GM23338 (cell line): Measurements from ENCODE around the gene FARSB. TPM values are rescaled to one million over a fixed set of nuclear protein-coding genes. Genes with fewer than 3 reads are reported as not detected.

Experiments used
- ATAC-seq: fragments of 200-7000 bp; cut with Tn5 transposase; 3 replicates; pipeline ENCODE4 v1.9.1; 2020
- DNase-seq: peaks from one replicate; pipeline ENCODE4 v3.0.0-alpha.2; 2015; ENCODE audit warnings: low spot score
- H2AFZ ChIP-seq: fragments of 200-600 bp; sonication (generic); 2 replicates; pipeline ENCODE4 v1.8.0; 2016; ENCODE audit warnings: antibody characterized with exemption, mild to moderate bottlenecking, moderate library complexity
- H3F3A ChIP-seq: fragments of 200-600 bp; sonication (generic); replicated peaks from 2 replicates; pipeline ENCODE4 v1.8.0; 2017; ENCODE audit warnings: antibody characterized with exemption, mixed run types, low read depth
- H3K27ac ChIP-seq: fragments of 200-600 bp; sonication (generic); 2 replicates; pipeline ENCODE4 v1.6.1; 2016; ENCODE audit warnings: low read depth
- H3K27me3 ChIP-seq: fragments of 200-600 bp; sonication (generic); 2 replicates; pipeline ENCODE4 v1.8.0; 2016; ENCODE audit warnings: mild to moderate bottlenecking, mixed run types, moderate library complexity; ENCODE audit not compliant: insufficient read depth
- H3K36me3 ChIP-seq: fragments of 200-600 bp; sonication (generic); 2 replicates; pipeline ENCODE4 v1.8.0; 2016; ENCODE audit warnings: mild to moderate bottlenecking; ENCODE audit not compliant: insufficient read depth
- H3K4me1 ChIP-seq: fragments of 200-600 bp; sonication (generic); 2 replicates; pipeline ENCODE4 v1.8.0; 2016; ENCODE audit warnings: mild to moderate bottlenecking, moderate library complexity; ENCODE audit not compliant: insufficient read depth
- H3K4me2 ChIP-seq: fragments of 200-600 bp; sonication (generic); 2 replicates; pipeline ENCODE4 v1.7.1; 2017; ENCODE audit warnings: mixed run types
- H3K4me3 ChIP-seq: fragments of 200-600 bp; sonication (generic); 2 replicates; pipeline ENCODE4 v1.6.1; 2016; ENCODE audit warnings: mixed run types
- H3K79me2 ChIP-seq: fragments of 200-600 bp; sonication (generic); replicated peaks from 2 replicates; pipeline ENCODE4 v1.8.0; 2017; ENCODE audit warnings: mild to moderate bottlenecking; ENCODE audit not compliant: insufficient read depth
- H3K9me2 ChIP-seq: fragments of 200-600 bp; sonication (generic); 2 replicates; pipeline ENCODE4 v1.8.0; 2017; ENCODE audit not compliant: insufficient read depth
- H4K20me1 ChIP-seq: fragments of 200-600 bp; sonication (generic); replicated peaks from 2 replicates; pipeline ENCODE4 v1.8.0; 2017; ENCODE audit warnings: mild to moderate bottlenecking; ENCODE audit not compliant: insufficient read depth
- H3K27ac Mint-ChIP-seq: 2 replicates; pipeline ENCODE4 v1.8.0; 2020; ENCODE audit warnings: inconsistent platforms, mild to moderate bottlenecking, moderate library complexity, mixed read lengths
- H3K27me3 Mint-ChIP-seq: 3 replicates; pipeline ENCODE4 v1.8.0; 2022; ENCODE audit warnings: low read depth, mild to moderate bottlenecking, moderate library complexity, mixed read lengths, inconsistent platforms; ENCODE audit not compliant: insufficient read depth, poor library complexity
- H3K36me3 Mint-ChIP-seq: 3 replicates; pipeline ENCODE4 v1.8.0; 2021; ENCODE audit warnings: low read depth, mild to moderate bottlenecking, inconsistent platforms, moderate library complexity, mixed read lengths
- H3K4me1 Mint-ChIP-seq: 3 replicates; pipeline ENCODE4 v1.8.0; 2020; ENCODE audit warnings: mild to moderate bottlenecking, inconsistent platforms, mixed read lengths
- H3K4me3 Mint-ChIP-seq: 3 replicates; pipeline ENCODE4 v1.8.0; 2021; ENCODE audit warnings: moderate library complexity, mild to moderate bottlenecking, inconsistent platforms, mixed read lengths
- H3K9me3 Mint-ChIP-seq: 3 replicates; pipeline ENCODE4 v1.8.0; 2020; ENCODE audit warnings: moderate library complexity, mild to moderate bottlenecking, inconsistent platforms, mixed read lengths
- EZH2 ChIP-seq: fragments of 200-600 bp; sonication (generic); IDR thresholded peaks from one replicate; pipeline ENCODE4 v1.8.0; 2017; ENCODE audit warnings: antibody characterized with exemption, mild to moderate bottlenecking, low read depth; ENCODE audit not compliant: unreplicated experiment
- EZH2phosphoT487 ChIP-seq: fragments of 200-600 bp; sonication (generic); IDR thresholded peaks from one replicate; pipeline ENCODE4 v1.8.1; 2018; ENCODE audit warnings: antibody characterized with exemption; ENCODE audit not compliant: unreplicated experiment
- JUNB ChIP-seq: IDR thresholded peaks from one replicate; pipeline ENCODE4 v1.6.1; 2016; ENCODE audit warnings: antibody characterized with exemption; ENCODE audit not compliant: unreplicated experiment
- NANOG ChIP-seq: IDR thresholded peaks from 2 replicates; pipeline ENCODE4 v1.6.1; 2016; ENCODE audit warnings: antibody characterized with exemption, borderline replicate concordance
- POLR2AphosphoS5 ChIP-seq: IDR thresholded peaks from 2 replicates; pipeline ENCODE4 v1.6.1; 2016; ENCODE audit warnings: antibody characterized with exemption, low read depth
- STAT1 ChIP-seq: IDR thresholded peaks from one replicate; pipeline ENCODE4 v1.6.1; 2016; ENCODE audit warnings: antibody characterized with exemption; ENCODE audit not compliant: unreplicated experiment
- ZNF114 ChIP-seq: fragments of 250-450 bp; sonication (Bioruptor Pico); IDR thresholded peaks from 2 replicates; pipeline ENCODE4 v1.5.0; 2020; ENCODE audit warnings: mild to moderate bottlenecking, moderate library complexity
- ZNF331 ChIP-seq: fragments of 250-450 bp; sonication (Bioruptor Pico); IDR thresholded peaks from 2 replicates; pipeline ENCODE4 v1.5.0; 2020; ENCODE audit warnings: low read depth, mild to moderate bottlenecking, moderate library complexity
- polyA plus RNA-seq: library from polyadenylated mRNA; unstranded; fragments of >200 nt; fragmentation: Nextera tagmentation; extraction: Ambion mirVana; gene quantifications from 2 replicates; pipeline ENCODE4 v1.2.1, GENCODE V29; 2016
- total RNA-seq: library from RNA; depleted of rRNA; stranded (reverse); fragments of >200 nt; shearing (Covaris generic); gene quantifications from 2 replicates; pipeline ENCODE4 v1.2.3, GENCODE V29; 2014
- TF ChIP-seq, protein P1 (sequence below): IDR thresholded peaks from one replicate; pipeline ENCODE4 v1.6.1; 2018; ENCODE audit warnings: antibody characterized with exemption; ENCODE audit not compliant: unreplicated experiment
- TF ChIP-seq, protein P2 (sequence below): IDR thresholded peaks from 2 replicates; pipeline ENCODE4 v1.6.1; 2016; ENCODE audit warnings: antibody characterized with exemption
- TF ChIP-seq, protein P3 (sequence below), 2 experiments: fragments of 200-600 bp in 1 of 2; sonication (generic) in 1 of 2; conservative IDR thresholded peaks; 2 replicates each; pipeline versions ENCODE4 v1.5.1 to v1.6.1; 2016 to 2017; ENCODE audit warnings: antibody characterized with exemption in 2 of 2, low read depth in 2 of 2, mild to moderate bottlenecking in 2 of 2, moderate library complexity in 1 of 2
- TF ChIP-seq, protein P4 (sequence below): fragments of 250-450 bp; sonication (Bioruptor Pico); IDR thresholded peaks from 2 replicates; pipeline ENCODE4 v1.5.0; 2020; ENCODE audit warnings: mild to moderate bottlenecking, moderate library complexity

FARSB gene
- total and polyA plus RNA-seq, 2 experiments from 2014 or later: 32.5 to 40.0 TPM

DNA sequence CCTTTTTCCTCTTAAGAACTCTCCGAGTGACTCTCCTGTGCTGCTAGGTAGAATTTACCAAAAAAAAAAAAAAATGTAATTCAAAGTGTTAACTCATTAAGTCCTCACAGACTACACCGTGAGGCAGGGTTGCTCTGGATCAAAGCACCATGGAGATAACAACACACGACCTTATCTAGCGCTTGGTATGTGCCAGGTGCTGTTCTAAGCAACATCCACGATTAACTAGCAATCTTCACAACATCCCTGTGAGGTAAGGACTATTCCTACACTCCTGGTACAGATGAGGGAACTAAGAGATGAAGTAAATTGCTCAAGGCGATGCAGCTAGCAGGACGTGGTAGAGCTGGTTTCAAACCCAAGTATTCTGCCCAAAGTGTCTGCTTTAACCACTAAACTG is 17.4 kb upstream of the FARSB start:
- Histone ChIP-seq H3K4me2 (no peak overlapping the region), H4K20me1 (no peaks in the 10 kb centered on the region), H3K36me3 (no peaks in the 10 kb centered on the region), H3K27ac (no peak overlapping the region), H3F3A (0 out of 2 replicates have a peak, but pooled peaks cover 3% of the 10 kb centered on the region), H3K9me2 (no peaks in the 10 kb centered on the region), H3K4me3 (no peak overlapping the region), H3K27me3 (peaks cover 39% of the 10 kb centered on the region), H3K4me1 (peaks cover 9% of the 10 kb centered on the region; the same call in 1 of the 2 replicates), H3K79me2 (no peaks in the 10 kb centered on the region), H2AFZ (no peak overlapping the region)
- H3K4me3 Mint-ChIP-seq: no peak overlapping the region
- H3K27me3 Mint-ChIP-seq: peaks cover 22% of the 10 kb centered on the region
- TF ChIP-seq NANOG (no peak), EZH2phosphoT487 (no peak), STAT1 (no peak), EZH2 (no peak), ZNF331 (CRISPR knock-in tag) (no peak), POLR2AphosphoS5 (no peak), JUNB (no peak), ZNF114 (CRISPR knock-in tag) (no peak)
- TF ChIP-seq, protein P1, sequence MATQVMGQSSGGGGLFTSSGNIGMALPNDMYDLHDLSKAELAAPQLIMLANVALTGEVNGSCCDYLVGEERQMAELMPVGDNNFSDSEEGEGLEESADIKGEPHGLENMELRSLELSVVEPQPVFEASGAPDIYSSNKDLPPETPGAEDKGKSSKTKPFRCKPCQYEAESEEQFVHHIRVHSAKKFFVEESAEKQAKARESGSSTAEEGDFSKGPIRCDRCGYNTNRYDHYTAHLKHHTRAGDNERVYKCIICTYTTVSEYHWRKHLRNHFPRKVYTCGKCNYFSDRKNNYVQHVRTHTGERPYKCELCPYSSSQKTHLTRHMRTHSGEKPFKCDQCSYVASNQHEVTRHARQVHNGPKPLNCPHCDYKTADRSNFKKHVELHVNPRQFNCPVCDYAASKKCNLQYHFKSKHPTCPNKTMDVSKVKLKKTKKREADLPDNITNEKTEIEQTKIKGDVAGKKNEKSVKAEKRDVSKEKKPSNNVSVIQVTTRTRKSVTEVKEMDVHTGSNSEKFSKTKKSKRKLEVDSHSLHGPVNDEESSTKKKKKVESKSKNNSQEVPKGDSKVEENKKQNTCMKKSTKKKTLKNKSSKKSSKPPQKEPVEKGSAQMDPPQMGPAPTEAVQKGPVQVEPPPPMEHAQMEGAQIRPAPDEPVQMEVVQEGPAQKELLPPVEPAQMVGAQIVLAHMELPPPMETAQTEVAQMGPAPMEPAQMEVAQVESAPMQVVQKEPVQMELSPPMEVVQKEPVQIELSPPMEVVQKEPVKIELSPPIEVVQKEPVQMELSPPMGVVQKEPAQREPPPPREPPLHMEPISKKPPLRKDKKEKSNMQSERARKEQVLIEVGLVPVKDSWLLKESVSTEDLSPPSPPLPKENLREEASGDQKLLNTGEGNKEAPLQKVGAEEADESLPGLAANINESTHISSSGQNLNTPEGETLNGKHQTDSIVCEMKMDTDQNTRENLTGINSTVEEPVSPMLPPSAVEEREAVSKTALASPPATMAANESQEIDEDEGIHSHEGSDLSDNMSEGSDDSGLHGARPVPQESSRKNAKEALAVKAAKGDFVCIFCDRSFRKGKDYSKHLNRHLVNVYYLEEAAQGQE: no peak
- TF ChIP-seq, protein P2, sequence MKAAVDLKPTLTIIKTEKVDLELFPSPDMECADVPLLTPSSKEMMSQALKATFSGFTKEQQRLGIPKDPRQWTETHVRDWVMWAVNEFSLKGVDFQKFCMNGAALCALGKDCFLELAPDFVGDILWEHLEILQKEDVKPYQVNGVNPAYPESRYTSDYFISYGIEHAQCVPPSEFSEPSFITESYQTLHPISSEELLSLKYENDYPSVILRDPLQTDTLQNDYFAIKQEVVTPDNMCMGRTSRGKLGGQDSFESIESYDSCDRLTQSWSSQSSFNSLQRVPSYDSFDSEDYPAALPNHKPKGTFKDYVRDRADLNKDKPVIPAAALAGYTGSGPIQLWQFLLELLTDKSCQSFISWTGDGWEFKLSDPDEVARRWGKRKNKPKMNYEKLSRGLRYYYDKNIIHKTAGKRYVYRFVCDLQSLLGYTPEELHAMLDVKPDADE: no peak
- TF ChIP-seq, protein P3, sequence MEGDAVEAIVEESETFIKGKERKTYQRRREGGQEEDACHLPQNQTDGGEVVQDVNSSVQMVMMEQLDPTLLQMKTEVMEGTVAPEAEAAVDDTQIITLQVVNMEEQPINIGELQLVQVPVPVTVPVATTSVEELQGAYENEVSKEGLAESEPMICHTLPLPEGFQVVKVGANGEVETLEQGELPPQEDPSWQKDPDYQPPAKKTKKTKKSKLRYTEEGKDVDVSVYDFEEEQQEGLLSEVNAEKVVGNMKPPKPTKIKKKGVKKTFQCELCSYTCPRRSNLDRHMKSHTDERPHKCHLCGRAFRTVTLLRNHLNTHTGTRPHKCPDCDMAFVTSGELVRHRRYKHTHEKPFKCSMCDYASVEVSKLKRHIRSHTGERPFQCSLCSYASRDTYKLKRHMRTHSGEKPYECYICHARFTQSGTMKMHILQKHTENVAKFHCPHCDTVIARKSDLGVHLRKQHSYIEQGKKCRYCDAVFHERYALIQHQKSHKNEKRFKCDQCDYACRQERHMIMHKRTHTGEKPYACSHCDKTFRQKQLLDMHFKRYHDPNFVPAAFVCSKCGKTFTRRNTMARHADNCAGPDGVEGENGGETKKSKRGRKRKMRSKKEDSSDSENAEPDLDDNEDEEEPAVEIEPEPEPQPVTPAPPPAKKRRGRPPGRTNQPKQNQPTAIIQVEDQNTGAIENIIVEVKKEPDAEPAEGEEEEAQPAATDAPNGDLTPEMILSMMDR (conservative IDR thresholded peaks at IDR 0.05; ENCODE audit: low read depth in 2 of 2): no peak
- TF ChIP-seq, protein P4, sequence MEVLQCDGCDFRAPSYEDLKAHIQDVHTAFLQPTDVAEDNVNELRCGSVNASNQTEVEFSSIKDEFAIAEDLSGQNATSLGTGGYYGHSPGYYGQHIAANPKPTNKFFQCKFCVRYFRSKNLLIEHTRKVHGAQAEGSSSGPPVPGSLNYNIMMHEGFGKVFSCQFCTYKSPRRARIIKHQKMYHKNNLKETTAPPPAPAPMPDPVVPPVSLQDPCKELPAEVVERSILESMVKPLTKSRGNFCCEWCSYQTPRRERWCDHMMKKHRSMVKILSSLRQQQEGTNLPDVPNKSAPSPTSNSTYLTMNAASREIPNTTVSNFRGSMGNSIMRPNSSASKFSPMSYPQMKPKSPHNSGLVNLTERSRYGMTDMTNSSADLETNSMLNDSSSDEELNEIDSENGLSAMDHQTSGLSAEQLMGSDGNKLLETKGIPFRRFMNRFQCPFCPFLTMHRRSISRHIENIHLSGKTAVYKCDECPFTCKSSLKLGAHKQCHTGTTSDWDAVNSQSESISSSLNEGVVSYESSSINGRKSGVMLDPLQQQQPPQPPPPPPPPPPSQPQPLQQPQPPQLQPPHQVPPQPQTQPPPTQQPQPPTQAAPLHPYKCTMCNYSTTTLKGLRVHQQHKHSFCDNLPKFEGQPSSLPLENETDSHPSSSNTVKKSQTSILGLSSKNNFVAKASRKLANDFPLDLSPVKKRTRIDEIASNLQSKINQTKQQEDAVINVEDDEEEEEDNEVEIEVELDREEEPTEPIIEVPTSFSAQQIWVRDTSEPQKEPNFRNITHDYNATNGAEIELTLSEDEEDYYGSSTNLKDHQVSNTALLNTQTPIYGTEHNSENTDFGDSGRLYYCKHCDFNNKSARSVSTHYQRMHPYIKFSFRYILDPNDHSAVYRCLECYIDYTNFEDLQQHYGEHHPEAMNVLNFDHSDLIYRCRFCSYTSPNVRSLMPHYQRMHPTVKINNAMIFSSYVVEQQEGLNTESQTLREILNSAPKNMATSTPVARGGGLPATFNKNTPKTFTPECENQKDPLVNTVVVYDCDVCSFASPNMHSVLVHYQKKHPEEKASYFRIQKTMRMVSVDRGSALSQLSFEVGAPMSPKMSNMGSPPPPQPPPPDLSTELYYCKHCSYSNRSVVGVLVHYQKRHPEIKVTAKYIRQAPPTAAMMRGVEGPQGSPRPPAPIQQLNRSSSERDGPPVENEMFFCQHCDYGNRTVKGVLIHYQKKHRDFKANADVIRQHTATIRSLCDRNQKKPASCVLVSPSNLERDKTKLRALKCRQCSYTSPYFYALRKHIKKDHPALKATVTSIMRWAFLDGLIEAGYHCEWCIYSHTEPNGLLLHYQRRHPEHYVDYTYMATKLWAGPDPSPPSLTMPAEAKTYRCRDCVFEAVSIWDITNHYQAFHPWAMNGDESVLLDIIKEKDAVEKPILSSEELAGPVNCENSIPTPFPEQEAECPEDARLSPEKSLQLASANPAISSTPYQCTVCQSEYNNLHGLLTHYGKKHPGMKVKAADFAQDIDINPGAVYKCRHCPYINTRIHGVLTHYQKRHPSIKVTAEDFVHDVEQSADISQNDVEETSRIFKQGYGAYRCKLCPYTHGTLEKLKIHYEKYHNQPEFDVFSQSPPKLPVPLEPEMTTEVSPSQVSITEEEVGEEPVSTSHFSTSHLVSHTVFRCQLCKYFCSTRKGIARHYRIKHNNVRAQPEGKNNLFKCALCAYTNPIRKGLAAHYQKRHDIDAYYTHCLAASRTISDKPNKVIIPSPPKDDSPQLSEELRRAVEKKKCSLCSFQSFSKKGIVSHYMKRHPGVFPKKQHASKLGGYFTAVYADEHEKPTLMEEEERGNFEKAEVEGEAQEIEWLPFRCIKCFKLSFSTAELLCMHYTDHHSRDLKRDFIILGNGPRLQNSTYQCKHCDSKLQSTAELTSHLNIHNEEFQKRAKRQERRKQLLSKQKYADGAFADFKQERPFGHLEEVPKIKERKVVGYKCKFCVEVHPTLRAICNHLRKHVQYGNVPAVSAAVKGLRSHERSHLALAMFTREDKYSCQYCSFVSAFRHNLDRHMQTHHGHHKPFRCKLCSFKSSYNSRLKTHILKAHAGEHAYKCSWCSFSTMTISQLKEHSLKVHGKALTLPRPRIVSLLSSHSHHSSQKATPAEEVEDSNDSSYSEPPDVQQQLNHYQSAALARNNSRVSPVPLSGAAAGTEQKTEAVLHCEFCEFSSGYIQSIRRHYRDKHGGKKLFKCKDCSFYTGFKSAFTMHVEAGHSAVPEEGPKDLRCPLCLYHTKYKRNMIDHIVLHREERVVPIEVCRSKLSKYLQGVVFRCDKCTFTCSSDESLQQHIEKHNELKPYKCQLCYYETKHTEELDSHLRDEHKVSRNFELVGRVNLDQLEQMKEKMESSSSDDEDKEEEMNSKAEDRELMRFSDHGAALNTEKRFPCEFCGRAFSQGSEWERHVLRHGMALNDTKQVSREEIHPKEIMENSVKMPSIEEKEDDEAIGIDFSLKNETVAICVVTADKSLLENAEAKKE (CRISPR knock-in tag): no peak
- H3K4me1 Mint-ChIP-seq: peaks cover 5% of the 10 kb centered on the region
- no peaks in the 10 kb centered on the region for H3K36me3 Mint-ChIP-seq
- ATAC-seq (no peak), DNase-seq (no peak)
- H3K27ac Mint-ChIP-seq: no peak overlapping the region
- no peaks in the 10 kb centered on the region; the same call in 2 of the 3 replicates for H3K9me3 Mint-ChIP-seq
